Lower leg skin (tissue), 4 donors: ENCODE data around the gene ZCCHC8. TPM values are rescaled to one million over a fixed set of nuclear protein-coding genes. Genes with fewer than 3 reads are reported as not detected.
A peak's percentile ranks its signal among the peaks of the same experiment; 100 is the strongest.

Experiments used
- DNase-seq, 2 donors: peaks; one replicate each; pipeline ENCODE4 v3.0.0-alpha.2; 2019; ENCODE audit warnings: low spot score in 2 of 2
- H3K4me3 ChIP-seq: fragments of 200-600 bp; sonication (generic); 2 replicates; pipeline ENCODE4 v1.5.1; 2017; ENCODE audit warnings: mild to moderate bottlenecking, low read depth; ENCODE audit not compliant: poor library complexity, severe bottlenecking
- CTCF ChIP-seq, 3 donors: fragments of 450-650 bp; IDR thresholded peaks; one replicate each; pipeline ENCODE4 v1.5.1; 2016; ENCODE audit warnings: antibody characterized with exemption in 3 of 3, mild to moderate bottlenecking in 3 of 3, moderate library complexity in 2 of 3
- POLR2A ChIP-seq, 2 donors: fragments of 450-650 bp; IDR thresholded peaks; one replicate each; pipeline ENCODE4 v1.6.1; 2016 to 2017; ENCODE audit warnings: antibody characterized with exemption in 2 of 2, mild to moderate bottlenecking in 1 of 2, moderate library complexity in 1 of 2
- WGBS, 2 donors: methylation state at CpG; one replicate each; pipeline ENCODE4 v1.1.5; 2018; 5-methylcytosine and 5-hydroxymethylcytosine counted together
- intact Hi-C: fragments of 100-400 bp; cut with DNase I; formaldehyde crosslinking; loops from one replicate; pipeline ENCODE4 v1.15.0; 2023; ENCODE audit warnings: low total_unique reads
- total RNA-seq, 4 donors: library from RNA; depleted of rRNA; stranded (reverse); fragments of >200 nt; gene quantifications; one replicate each; pipeline ENCODE4 v1.1.0, GENCODE V29; 2016

Gene ZCCHC8
- total RNA-seq, 4 donors from 2014 or later = 22.7 to 27.1 (median 25.3) TPM

GRCh38 chr12:122537021-122537420 lies 36.3 kb upstream of the ZCCHC8 start:
- no peak for DNase-seq
- intact Hi-C loops = no loop called here
- WGBS, 2 donors = 95 to 96% methylated on average over 4 of the region's 4 CpGs
- TF ChIP-seq CTCF (IDR thresholded peaks at IDR 0.05) (no peak), POLR2A (IDR thresholded peaks at IDR 0.05) (no peak)
- H3K4me3 ChIP-seq = no peak overlapping the region

GRCh38 chr12:122533856-122534255 lies 33.1 kb upstream of the ZCCHC8 start:
- WGBS, 2 donors = 75 to 79% methylated on average over 2 of the region's 2 CpGs
- intact Hi-C loops = no loop called here
- DNase-seq = no peak
- no peak for TF ChIP-seq POLR2A (IDR thresholded peaks at IDR 0.05)
- no peak for TF ChIP-seq CTCF (IDR thresholded peaks at IDR 0.05)
- no peak overlapping the region for H3K4me3 ChIP-seq

DNA sequence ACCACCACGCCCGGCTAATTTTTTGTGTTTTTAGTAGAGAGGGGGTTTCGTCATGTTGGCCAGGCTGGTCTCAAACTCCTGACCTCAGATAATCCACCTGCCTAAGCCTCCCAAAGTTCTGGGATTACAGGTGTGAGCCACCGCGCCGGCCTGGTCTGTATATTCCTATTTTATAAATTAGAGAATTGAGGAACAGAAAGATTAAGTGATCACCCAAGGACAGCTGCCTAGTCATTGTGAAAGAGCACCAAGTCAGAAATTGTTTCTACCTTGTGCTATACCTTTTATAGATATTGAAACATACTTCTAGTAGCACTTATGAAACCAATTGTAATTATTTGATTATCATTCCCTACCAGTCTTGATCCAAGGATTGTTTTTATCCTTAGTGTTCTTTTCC lies 28.3 kb upstream of the ZCCHC8 start:
- intact Hi-C loops = loop anchor here (5.0 kb wide), 1 partner anchor 223 kb away; the partner anchor contains the start of gene DENR
- TF ChIP-seq CTCF (IDR thresholded peaks at IDR 0.05) = no peak
- TF ChIP-seq POLR2A (IDR thresholded peaks at IDR 0.05) = no peak
- WGBS, 2 donors = 95 to 98% methylated on average over 6 of the region's 6 CpGs
- H3K4me3 ChIP-seq = no peak overlapping the region
- DNase-seq = no peak

- TF ChIP-seq POLR2A (IDR thresholded peaks at IDR 0.05) = no peak
- TF ChIP-seq CTCF (IDR thresholded peaks at IDR 0.05) = no peak
- WGBS, 2 donors = 91 to 94% methylated on average over 7 of the region's 7 CpGs
Measured at GRCh38 chr12:122528582-122528981, 27.9 kb upstream of the ZCCHC8 start.

GRCh38 chr12:122527478-122527944 lies 26.8 kb upstream of the ZCCHC8 start:
- intact Hi-C loops = loop anchor here (5.0 kb wide), 1 partner anchor 225 kb away; the partner anchor contains the start of gene DENR
- TF ChIP-seq CTCF (IDR thresholded peaks at IDR 0.05) (no peak), POLR2A (IDR thresholded peaks at IDR 0.05) (no peak)
- peak overlapping the region; percentile 37 for H3K4me3 ChIP-seq
- no peak for DNase-seq
- WGBS, 2 donors = 0 to 1% methylated on average over 21 of the region's 21 CpGs

More at GRCh38 chr12:122528582-122528981, 27.9 kb upstream of the ZCCHC8 start:
- H3K4me3 ChIP-seq = no peak overlapping the region
- intact Hi-C loops = loop anchor here (5.0 kb wide), 1 partner anchor 224 kb away; the partner anchor contains the start of gene DENR
- DNase-seq = no peak
